ENCODE results near the gene SSTR4.

DNA sequence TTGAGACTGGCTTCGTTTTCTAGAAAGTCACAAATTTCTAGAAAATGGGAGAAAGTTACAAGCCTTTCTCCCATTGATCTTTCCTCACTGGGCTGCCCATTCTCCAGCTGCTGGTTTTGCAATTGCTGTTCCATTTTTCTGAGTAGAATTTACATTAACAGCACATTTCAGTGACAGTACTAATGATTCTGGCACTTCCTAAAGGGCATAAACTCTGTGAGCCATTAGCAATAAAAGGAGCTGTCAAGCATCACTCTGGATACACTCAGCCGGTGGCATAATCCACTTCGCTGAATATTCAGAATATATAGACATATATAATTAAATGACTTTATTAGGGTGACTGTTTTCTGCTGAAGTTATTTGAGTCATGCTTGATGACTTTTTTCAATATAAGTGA is 6.7 kb upstream of the SSTR4 start:
- TF ChIP-seq, protein P1, sequence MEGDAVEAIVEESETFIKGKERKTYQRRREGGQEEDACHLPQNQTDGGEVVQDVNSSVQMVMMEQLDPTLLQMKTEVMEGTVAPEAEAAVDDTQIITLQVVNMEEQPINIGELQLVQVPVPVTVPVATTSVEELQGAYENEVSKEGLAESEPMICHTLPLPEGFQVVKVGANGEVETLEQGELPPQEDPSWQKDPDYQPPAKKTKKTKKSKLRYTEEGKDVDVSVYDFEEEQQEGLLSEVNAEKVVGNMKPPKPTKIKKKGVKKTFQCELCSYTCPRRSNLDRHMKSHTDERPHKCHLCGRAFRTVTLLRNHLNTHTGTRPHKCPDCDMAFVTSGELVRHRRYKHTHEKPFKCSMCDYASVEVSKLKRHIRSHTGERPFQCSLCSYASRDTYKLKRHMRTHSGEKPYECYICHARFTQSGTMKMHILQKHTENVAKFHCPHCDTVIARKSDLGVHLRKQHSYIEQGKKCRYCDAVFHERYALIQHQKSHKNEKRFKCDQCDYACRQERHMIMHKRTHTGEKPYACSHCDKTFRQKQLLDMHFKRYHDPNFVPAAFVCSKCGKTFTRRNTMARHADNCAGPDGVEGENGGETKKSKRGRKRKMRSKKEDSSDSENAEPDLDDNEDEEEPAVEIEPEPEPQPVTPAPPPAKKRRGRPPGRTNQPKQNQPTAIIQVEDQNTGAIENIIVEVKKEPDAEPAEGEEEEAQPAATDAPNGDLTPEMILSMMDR (IDR thresholded peaks at IDR 0.05; ENCODE audit: extremely low read depth in 1 of 2, insufficient read depth in 1 of 2, low read depth in 1 of 2, low read length in 2 of 2), result no peak
- TF ChIP-seq POLR2AphosphoS5 (IDR thresholded peaks at IDR 0.05; ENCODE audit: insufficient read depth, low read depth, low read length) (no peak), FOS (IDR thresholded peaks at IDR 0.05; ENCODE audit: borderline replicate concordance, insufficient read depth, low read length) (no peak), EZH2 (IDR thresholded peaks at IDR 0.05; ENCODE audit: borderline replicate concordance, low read depth, low read length, severe bottlenecking) (no peak)
